Adrenal gland (tissue), 5 donors: ENCODE results near the gene TEN1.

Experiments
- POLR2A ChIP-seq, 2 donors: fragments of 450-650 bp; IDR thresholded peaks; one replicate each; pipeline ENCODE4 v1.6.1; 2017; ENCODE audit warnings: antibody characterized with exemption in 2 of 2, mild to moderate bottlenecking in 2 of 2, moderate library complexity in 1 of 2
- TF ChIP-seq, protein P1 (sequence below), 6 experiments: fragments of 450-650 bp in 4 of 6; fragments of 200-600 bp in 2 of 6; sonication (generic) in 1 of 6; IDR thresholded peaks; 1 replicate in 5 of 6; 2 replicates in 1 of 6; pipeline versions ENCODE4 v1.5.1 to v1.8.0; 2016 to 2021; ENCODE audit warnings: antibody characterized with exemption in 6 of 6, mild to moderate bottlenecking in 2 of 6, moderate library complexity in 1 of 6
- donor health status: DM: no; HTN: no; CAD: no.

DNA sequence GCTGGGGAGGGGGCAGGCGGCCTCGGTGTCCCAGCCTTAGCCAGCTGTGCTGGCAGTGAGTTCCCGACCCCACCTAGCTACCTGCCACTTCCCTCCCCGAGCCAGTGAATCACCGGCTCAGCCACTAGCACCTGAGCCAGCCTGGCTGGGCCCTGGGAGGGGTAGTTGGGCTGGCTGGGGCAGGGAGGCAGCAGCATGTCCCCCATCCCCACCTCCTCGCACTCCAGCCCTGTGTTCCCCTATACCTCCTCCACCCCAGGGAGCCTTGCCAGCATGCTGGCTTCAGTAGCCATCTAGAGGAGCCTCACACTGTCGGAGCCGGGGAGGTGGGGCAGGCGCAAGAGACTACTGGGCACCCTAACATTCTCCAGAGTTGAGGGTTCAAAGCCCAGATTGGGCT is 45.3 kb downstream of the TEN1 start:
- TF ChIP-seq, protein P1, sequence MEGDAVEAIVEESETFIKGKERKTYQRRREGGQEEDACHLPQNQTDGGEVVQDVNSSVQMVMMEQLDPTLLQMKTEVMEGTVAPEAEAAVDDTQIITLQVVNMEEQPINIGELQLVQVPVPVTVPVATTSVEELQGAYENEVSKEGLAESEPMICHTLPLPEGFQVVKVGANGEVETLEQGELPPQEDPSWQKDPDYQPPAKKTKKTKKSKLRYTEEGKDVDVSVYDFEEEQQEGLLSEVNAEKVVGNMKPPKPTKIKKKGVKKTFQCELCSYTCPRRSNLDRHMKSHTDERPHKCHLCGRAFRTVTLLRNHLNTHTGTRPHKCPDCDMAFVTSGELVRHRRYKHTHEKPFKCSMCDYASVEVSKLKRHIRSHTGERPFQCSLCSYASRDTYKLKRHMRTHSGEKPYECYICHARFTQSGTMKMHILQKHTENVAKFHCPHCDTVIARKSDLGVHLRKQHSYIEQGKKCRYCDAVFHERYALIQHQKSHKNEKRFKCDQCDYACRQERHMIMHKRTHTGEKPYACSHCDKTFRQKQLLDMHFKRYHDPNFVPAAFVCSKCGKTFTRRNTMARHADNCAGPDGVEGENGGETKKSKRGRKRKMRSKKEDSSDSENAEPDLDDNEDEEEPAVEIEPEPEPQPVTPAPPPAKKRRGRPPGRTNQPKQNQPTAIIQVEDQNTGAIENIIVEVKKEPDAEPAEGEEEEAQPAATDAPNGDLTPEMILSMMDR (IDR thresholded peaks at IDR 0.05), result no peak
- no peak for TF ChIP-seq POLR2A (IDR thresholded peaks at IDR 0.05)
